ENCODE measurements around the gene NDUFB8. TPM values are rescaled to one million over a fixed set of nuclear protein-coding genes. Genes with fewer than 3 reads are reported as not detected.

NDUFB8 gene
- total and polyA plus RNA-seq, 2 donors (not counting 1 experiment from before 2014, with no cell fraction given), result 131 to 174 TPM

DNA sequence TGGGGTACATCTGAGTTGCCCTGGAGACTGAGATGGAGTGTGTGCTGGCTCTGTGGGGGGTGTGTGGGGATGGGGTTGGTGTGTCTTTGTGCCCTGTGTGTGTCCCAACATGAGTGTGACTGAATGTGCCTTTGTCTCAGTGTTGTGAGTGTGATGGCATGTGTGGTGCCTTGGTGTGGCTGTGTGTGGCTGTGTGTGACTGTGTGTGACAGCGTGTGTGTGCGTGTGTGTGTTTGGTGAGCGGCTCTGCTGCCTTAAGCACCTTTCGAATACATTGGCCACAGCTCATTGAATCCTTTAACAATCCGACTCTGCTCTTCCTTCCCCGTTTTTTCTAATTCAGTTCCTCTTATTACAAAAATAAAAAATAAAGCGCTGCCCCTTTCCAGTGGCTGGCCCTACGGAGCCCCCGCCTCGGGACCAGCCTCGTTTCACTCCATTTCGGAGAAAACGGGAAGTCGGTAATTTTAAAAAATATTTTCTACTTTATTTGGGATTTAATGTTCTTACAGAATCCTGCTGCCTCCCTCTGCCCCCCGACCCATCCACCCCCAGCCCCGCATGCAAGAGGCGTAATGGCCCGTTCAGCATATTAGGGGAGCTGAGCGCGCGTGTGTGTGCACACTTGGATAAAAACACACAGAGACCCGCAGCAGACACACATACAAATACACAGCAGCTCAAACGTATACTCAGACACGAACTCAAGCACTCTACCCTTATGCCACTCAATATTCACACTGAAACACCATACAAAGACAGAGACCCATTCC is 41.6 kb upstream of the NDUFB8 start:
- Histone ChIP-seq H3K27me3 (replicated peaks in 1 of 4; ENCODE audit: control extremely low read depth in 1 of 4, control insufficient read depth in 3 of 4, insufficient read depth in 4 of 4, low read length in 3 of 4) (peaks cover 0 to 47% (median 29%) of the 10 kb centered on the region in 4 experiments), H3K4me2 (replicated peaks; ENCODE audit: low read depth, low read length, poor library complexity, severe bottlenecking) (no peak overlapping the region), H3K4me1 (ENCODE audit: control insufficient read depth in 2 of 2, insufficient read depth in 2 of 2, low read length in 2 of 2) (no peaks in the 10 kb centered on the region), H3K9ac (ENCODE audit: low read length) (no peak overlapping the region), H3K4me3 (ENCODE audit: control extremely low read depth in 1 of 5, extremely low read depth in 1 of 5, insufficient read depth in 1 of 5, low read depth in 2 of 5, low read length in 4 of 5) (no peak overlapping the region), H3K27ac (ENCODE audit: low read length in 2 of 2) (no peak overlapping the region), H2AFZ (ENCODE audit: insufficient read depth, low read depth, low read length, poor library complexity, severe bottlenecking) (no peak overlapping the region), H4K20me1 (ENCODE audit: control insufficient read depth, insufficient read depth, low read length, poor library complexity, severe bottlenecking) (no peaks in the 10 kb centered on the region), H3K9me3 (ENCODE audit: control extremely low read depth in 1 of 3, control insufficient read depth in 2 of 3, insufficient read depth in 1 of 3, low read length in 2 of 3) (peaks cover 0 to 3% (median 0%) of the 10 kb centered on the region in 3 donors), H3K36me3 (replicated peaks in 1 of 2; ENCODE audit: control extremely low read depth in 1 of 2, control insufficient read depth in 1 of 2, extremely low read depth in 1 of 2, insufficient read depth in 2 of 2, low read length in 1 of 2) (no peaks in the 10 kb centered on the region), H3K79me2 (ENCODE audit: control insufficient read depth, insufficient read depth, low read length) (no peaks in the 10 kb centered on the region)
- ChIA-PET CTCF (no interaction called here), POLR2A (no interaction called here)
- no peak overlapping the region for H3K27ac Mint-ChIP-seq
- H3K4me1 Mint-ChIP-seq, result no peaks in the 10 kb centered on the region
- WGBS (ENCODE audit: insufficient coverage), result 90% methylated on average over 9 of the region's 24 CpGs
- no peak for DNase-seq
- ATAC-seq (ENCODE audit: low read depth), result no peak
- no peak for TF ChIP-seq EZH2 (IDR thresholded peaks at IDR 0.05; ENCODE audit: borderline replicate concordance, insufficient read depth, low read depth, low read length, poor library complexity, severe bottlenecking)
- TF ChIP-seq, protein P1, sequence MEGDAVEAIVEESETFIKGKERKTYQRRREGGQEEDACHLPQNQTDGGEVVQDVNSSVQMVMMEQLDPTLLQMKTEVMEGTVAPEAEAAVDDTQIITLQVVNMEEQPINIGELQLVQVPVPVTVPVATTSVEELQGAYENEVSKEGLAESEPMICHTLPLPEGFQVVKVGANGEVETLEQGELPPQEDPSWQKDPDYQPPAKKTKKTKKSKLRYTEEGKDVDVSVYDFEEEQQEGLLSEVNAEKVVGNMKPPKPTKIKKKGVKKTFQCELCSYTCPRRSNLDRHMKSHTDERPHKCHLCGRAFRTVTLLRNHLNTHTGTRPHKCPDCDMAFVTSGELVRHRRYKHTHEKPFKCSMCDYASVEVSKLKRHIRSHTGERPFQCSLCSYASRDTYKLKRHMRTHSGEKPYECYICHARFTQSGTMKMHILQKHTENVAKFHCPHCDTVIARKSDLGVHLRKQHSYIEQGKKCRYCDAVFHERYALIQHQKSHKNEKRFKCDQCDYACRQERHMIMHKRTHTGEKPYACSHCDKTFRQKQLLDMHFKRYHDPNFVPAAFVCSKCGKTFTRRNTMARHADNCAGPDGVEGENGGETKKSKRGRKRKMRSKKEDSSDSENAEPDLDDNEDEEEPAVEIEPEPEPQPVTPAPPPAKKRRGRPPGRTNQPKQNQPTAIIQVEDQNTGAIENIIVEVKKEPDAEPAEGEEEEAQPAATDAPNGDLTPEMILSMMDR (IDR thresholded peaks at IDR 0.05), result no peak
- H3K27me3 Mint-ChIP-seq, result peaks cover 42% of the 10 kb centered on the region
- H3K4me3 Mint-ChIP-seq, result no peak overlapping the region
- no peaks in the 10 kb centered on the region for H3K9me3 Mint-ChIP-seq (ENCODE audit: insufficient read depth)
- intact Hi-C loops (cut with micrococcal nuclease), result no loop called here

DNA sequence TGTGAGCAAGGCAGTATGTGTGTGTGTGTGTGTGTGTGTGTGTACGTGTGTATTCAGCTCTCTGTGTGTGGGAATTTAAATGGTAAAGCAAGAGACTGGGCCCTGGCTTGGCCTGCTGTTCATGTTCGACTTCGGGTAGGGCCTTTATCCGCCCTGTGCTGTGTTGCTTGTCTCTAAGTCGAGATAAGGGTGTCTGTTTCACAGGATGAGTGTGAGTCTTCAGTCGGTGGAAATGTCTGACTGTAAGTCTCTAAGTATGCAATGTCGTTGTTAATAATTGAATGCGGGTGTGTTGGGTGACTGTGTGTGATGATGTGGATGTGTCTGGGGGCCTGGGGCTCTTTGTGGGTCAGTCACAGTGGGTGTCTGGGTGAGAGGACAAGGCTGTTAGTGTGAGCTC is 40.8 kb upstream of the NDUFB8 start:
- CTCF ChIA-PET, result no interaction called here

More for the DNA sequence above, 40.8 kb upstream of the NDUFB8 start:
- Mint-ChIP-seq H3K4me1 (no peaks in the 10 kb centered on the region), H3K4me3 (no peak overlapping the region), H3K27ac (no peak overlapping the region), H3K9me3 (ENCODE audit: insufficient read depth) (no peaks in the 10 kb centered on the region), H3K27me3 (peaks cover 42% of the 10 kb centered on the region)
- Histone ChIP-seq H2AFZ (ENCODE audit: insufficient read depth, low read depth, low read length, poor library complexity, severe bottlenecking) (no peak overlapping the region), H3K4me2 (replicated peaks; ENCODE audit: low read depth, low read length, poor library complexity, severe bottlenecking) (no peak overlapping the region), H3K9me3 (ENCODE audit: control extremely low read depth in 1 of 3, control insufficient read depth in 2 of 3, insufficient read depth in 1 of 3, low read length in 2 of 3) (peaks cover 0 to 3% (median 0%) of the 10 kb centered on the region in 3 donors), H4K20me1 (ENCODE audit: control insufficient read depth, insufficient read depth, low read length, poor library complexity, severe bottlenecking) (no peaks in the 10 kb centered on the region), H3K9ac (ENCODE audit: low read length) (no peak overlapping the region), H3K27me3 (replicated peaks in 1 of 4; ENCODE audit: control extremely low read depth in 1 of 4, control insufficient read depth in 3 of 4, insufficient read depth in 4 of 4, low read length in 3 of 4) (peaks cover 0 to 47% (median 28%) of the 10 kb centered on the region in 4 experiments), H3K4me3 (ENCODE audit: control extremely low read depth in 1 of 5, extremely low read depth in 1 of 5, insufficient read depth in 1 of 5, low read depth in 2 of 5, low read length in 4 of 5) (no peak overlapping the region), H3K79me2 (ENCODE audit: control insufficient read depth, insufficient read depth, low read length) (no peaks in the 10 kb centered on the region), H3K27ac (ENCODE audit: low read length in 2 of 2) (no peak overlapping the region), H3K4me1 (ENCODE audit: control insufficient read depth in 2 of 2, insufficient read depth in 2 of 2, low read length in 2 of 2) (no peaks in the 10 kb centered on the region), H3K36me3 (replicated peaks in 1 of 2; ENCODE audit: control extremely low read depth in 1 of 2, control insufficient read depth in 1 of 2, extremely low read depth in 1 of 2, insufficient read depth in 2 of 2, low read length in 1 of 2) (no peaks in the 10 kb centered on the region)
- 88% methylated on average over 8 of the region's 8 CpGs for WGBS (ENCODE audit: insufficient coverage)
- no peak for DNase-seq
- intact Hi-C loops (cut with micrococcal nuclease), result no loop called here
- no peak for ATAC-seq (ENCODE audit: low read depth)
- TF ChIP-seq, protein P1 (IDR thresholded peaks at IDR 0.05), result no peak
- TF ChIP-seq EZH2 (IDR thresholded peaks at IDR 0.05; ENCODE audit: borderline replicate concordance, insufficient read depth, low read depth, low read length, poor library complexity, severe bottlenecking), result no peak
- POLR2A ChIA-PET, result no interaction called here
